Activated CD4-positive, alpha-beta memory T cell treated with anti-CD3 and anti-CD28 coated beads for 36 hours (primary cell): ENCODE results near the gene BET1L. TPM values are rescaled to one million over a fixed set of nuclear protein-coding genes. Genes with fewer than 3 reads are reported as not detected.
"Not testable (repeated sequence)": the region's sequence is repeated elsewhere in the genome, so short reads cannot be mapped to it uniquely, and the experiment has no call there.

ENCODE experiments used
- CTCF ChIA-PET: fragments of 350-600 bp; sonication (Branson Sonifier 250); formaldehyde crosslinking; loops from one replicate; lab custom pipeline; 2021; ENCODE audit warnings: antibody characterized with exemption, inconsistent platforms; lab: Charles Lee
- POLR2A ChIA-PET: fragments of 350-600 bp; sonication (Branson Sonifier 250); formaldehyde crosslinking; loops from one replicate; lab custom pipeline; 2021; ENCODE audit warnings: antibody characterized with exemption; lab: Charles Lee
- DNase-seq: peaks from one replicate; pipeline ENCODE4 v3.0.0-alpha.2; 2020
- H3K27ac Mint-ChIP-seq: one replicate; pipeline ENCODE4 v1.8.0; 2021; ENCODE audit warnings: mixed read lengths
- H3K27me3 Mint-ChIP-seq: one replicate; pipeline ENCODE4 v1.8.0; 2021; ENCODE audit warnings: mixed read lengths
- H3K36me3 Mint-ChIP-seq: one replicate; pipeline ENCODE4 v1.8.0; 2021; ENCODE audit warnings: mixed read lengths
- H3K4me1 Mint-ChIP-seq: one replicate; pipeline ENCODE4 v1.8.0; 2021; ENCODE audit warnings: low read depth, mixed read lengths
- H3K4me3 Mint-ChIP-seq: one replicate; pipeline ENCODE4 v1.8.0; 2021; ENCODE audit warnings: mild to moderate bottlenecking, mixed read lengths
- H3K9me3 Mint-ChIP-seq: one replicate; pipeline ENCODE4 v1.8.0; 2021; ENCODE audit warnings: mixed read lengths
- intact Hi-C: fragments of 100-400 bp; cut with micrococcal nuclease; formaldehyde crosslinking; loops from one replicate; pipeline ENCODE4 v1.15.1; 2023
- total RNA-seq, 2 experiments: library from RNA; stranded (reverse); gene quantifications; one replicate each; pipeline ENCODE4 v1.2.3, GENCODE V29; 2021

The BET1L gene
- total RNA-seq, 2 experiments from 2014 or later, result 51.0 to 53.2 TPM

- no peaks in the 10 kb centered on the region for H3K9me3 Mint-ChIP-seq
- CTCF ChIA-PET, result interaction anchor here (0.6 to 3.5 kb wide), 2 partner anchors 9 to 64 kb away, joined by 3 to 23 read pairs; no protein-coding TSS in a partner anchor
- peaks cover 59% of the 10 kb centered on the region for H3K36me3 Mint-ChIP-seq
Measured at GRCh38 chr11:241634-242033, 34.4 kb upstream of the BET1L start.

GRCh38 chr11:240315-240714 is 33.1 kb upstream of the BET1L start:
- H3K4me1 Mint-ChIP-seq, result peaks cover 59% of the 10 kb centered on the region
- ChIA-PET POLR2A (interaction anchor here (1.2 kb wide), 1 partner anchor 12 kb away, joined by 4 read pairs; no protein-coding TSS in a partner anchor), CTCF (interaction anchor here (1.2 to 3.5 kb wide), 3 partner anchors 10 to 66 kb away, joined by 4 to 23 read pairs (median 9); partner anchors contain the start of gene IFITM2)
- no peak overlapping the region for H3K4me3 Mint-ChIP-seq
- H3K27ac Mint-ChIP-seq, result peak overlapping the region; percentile 64
- H3K27me3 Mint-ChIP-seq, result no peaks in the 10 kb centered on the region
- no peaks in the 10 kb centered on the region for H3K9me3 Mint-ChIP-seq
- intact Hi-C loops, result no loop called here
- H3K36me3 Mint-ChIP-seq, result peaks cover 49% of the 10 kb centered on the region
- DNase-seq, result peak; percentile 8

More at GRCh38 chr11:241634-242033, 34.4 kb upstream of the BET1L start:
- H3K27ac Mint-ChIP-seq, result peak overlapping the region; percentile 47
- H3K27me3 Mint-ChIP-seq, result no peaks in the 10 kb centered on the region
- intact Hi-C loops, result no loop called here
- no peak for DNase-seq
- POLR2A ChIA-PET, result no interaction called here
- no peak overlapping the region for H3K4me3 Mint-ChIP-seq
- peaks cover 54% of the 10 kb centered on the region for H3K4me1 Mint-ChIP-seq

GRCh38 chr11:238346-238745 is 31.1 kb upstream of the BET1L start:
- POLR2A ChIA-PET, result interaction anchor here (3.0 kb wide), 1 partner anchor 31 kb away, joined by 32 read pairs; the partner anchor contains the start of genes BET1L and RIC8A
- peak overlapping the region; percentile 97 for H3K4me3 Mint-ChIP-seq
- peak overlapping the region; percentile 55 for H3K27ac Mint-ChIP-seq
- H3K27me3 Mint-ChIP-seq, H3K9me3 Mint-ChIP-seq: not testable (repeated sequence)
- peak; percentile 5 for DNase-seq
- intact Hi-C loops, result loop anchor here (5.0 kb wide), 1 partner anchor 49 kb away; the partner anchor contains the start of gene PGGHG
- CTCF ChIA-PET, result interaction anchor here (0.6 to 4.1 kb wide), 7 partner anchors 12 to 91 kb away, joined by 3 to 30 read pairs (median 7); partner anchors contain the start of gene IFITM2
- H3K4me1 Mint-ChIP-seq, result peaks cover 57% of the 10 kb centered on the region
- H3K36me3 Mint-ChIP-seq, result peaks cover 37% of the 10 kb centered on the region

- peaks cover 49% of the 10 kb centered on the region for H3K4me1 Mint-ChIP-seq
- peak; percentile 93 for DNase-seq
- intact Hi-C loops, result loop anchor here (1.0 to 5.0 kb wide), 6 partner anchors 30 to 170 kb away; partner anchors contain the start of genes BET1L, IFITM1, PGGHG and RIC8A
- peak within 1 kb of the TSS; percentile 97 for H3K4me3 Mint-ChIP-seq
- ChIA-PET POLR2A (interaction anchor here (0.6 to 3.0 kb wide), 11 partner anchors 25 to 299 kb away, joined by 3 to 32 read pairs (median 4); partner anchors contain the start of genes ANO9, BET1L and RIC8A), CTCF (interaction anchor here (0.6 to 4.1 kb wide), 12 partner anchors 13 to 119 kb away, joined by 3 to 30 read pairs (median 3); partner anchors contain the start of genes BET1L and RIC8A)
- no peaks in the 10 kb centered on the region for H3K27me3 Mint-ChIP-seq
- peak within 1 kb of the TSS; percentile 94 for H3K27ac Mint-ChIP-seq
- peaks cover 27% of the 10 kb centered on the region for H3K36me3 Mint-ChIP-seq
- H3K9me3 Mint-ChIP-seq, result no peaks in the 10 kb centered on the region
Measured at GRCh38 chr11:236774-237767, 29.9 kb upstream of the BET1L start, which contains the start of gene PSMD13. Gene PSMD13, plus strand, starts transcription at chr11:236976. Its CDS starts 74 bp downstream, at chr11:237050.

GRCh38 chr11:235997-236773 is 29.0 kb upstream of the BET1L start, which contains the start of gene SIRT3:
Gene SIRT3, minus strand, starts transcription at chr11:236342. Its CDS starts 14 bp downstream, at chr11:236328.
- CTCF ChIA-PET, result interaction anchor here (0.6 to 4.1 kb wide), 7 partner anchors 14 to 119 kb away, joined by 3 to 30 read pairs (median 3); no protein-coding TSS in a partner anchor
- H3K4me1 Mint-ChIP-seq, result peaks cover 40% of the 10 kb centered on the region
- H3K4me3 Mint-ChIP-seq, result peak within 1 kb of the TSS; percentile 97

GRCh38 chr11:235609-235996 is 28.4 kb upstream of the BET1L start:
- CTCF ChIA-PET, result interaction anchor here (4.1 kb wide), 1 partner anchor 15 kb away, joined by 30 read pairs; no protein-coding TSS in a partner anchor
- H3K9me3 Mint-ChIP-seq, result no peaks in the 10 kb centered on the region
- peak overlapping the region; percentile 92 for H3K27ac Mint-ChIP-seq
- peaks cover 16% of the 10 kb centered on the region for H3K36me3 Mint-ChIP-seq
- peaks cover 38% of the 10 kb centered on the region for H3K4me1 Mint-ChIP-seq
- H3K4me3 Mint-ChIP-seq, result peak overlapping the region; percentile 84
- peak; percentile 84 for DNase-seq
- POLR2A ChIA-PET, result no interaction called here
- H3K27me3 Mint-ChIP-seq, result no peaks in the 10 kb centered on the region
- intact Hi-C loops, result loop anchor here (5.0 kb wide), 1 partner anchor 52 kb away; the partner anchor contains the start of gene PGGHG

More at GRCh38 chr11:235997-236773, 29.0 kb upstream of the BET1L start, which contains the start of gene SIRT3:
- peak; percentile 88 for DNase-seq
- Mint-ChIP-seq H3K36me3 (peaks cover 18% of the 10 kb centered on the region), H3K9me3 (no peaks in the 10 kb centered on the region), H3K27me3 (no peaks in the 10 kb centered on the region), H3K27ac (peak within 1 kb of the TSS; percentile 94)
- POLR2A ChIA-PET, result interaction anchor here (0.6 to 3.0 kb wide), 6 partner anchors 24 to 300 kb away, joined by 3 to 32 read pairs (median 4); partner anchors contain the start of genes ANO9, BET1L and RIC8A
- intact Hi-C loops, result loop anchor here (1.0 to 5.0 kb wide), 6 partner anchors 29 to 171 kb away; partner anchors contain the start of genes BET1L, IFITM1, PGGHG and RIC8A

- CTCF ChIA-PET, result interaction anchor here (0.8 to 4.1 kb wide), 2 partner anchors 15 to 32 kb away, joined by 3 to 30 read pairs; no protein-coding TSS in a partner anchor
- POLR2A ChIA-PET, result no interaction called here
- DNase-seq, result peak; percentile 8
- Mint-ChIP-seq H3K9me3 (no peaks in the 10 kb centered on the region), H3K4me3 (peak overlapping the region; percentile 84), H3K27me3 (no peaks in the 10 kb centered on the region), H3K4me1 (peaks cover 35% of the 10 kb centered on the region), H3K36me3 (peaks cover 14% of the 10 kb centered on the region), H3K27ac (peak overlapping the region; percentile 92)
- intact Hi-C loops, result loop anchor here (5.0 kb wide), 1 partner anchor 52 kb away; the partner anchor contains the start of gene PGGHG
Measured at GRCh38 chr11:235180-235579, 28.0 kb upstream of the BET1L start.

- Mint-ChIP-seq H3K27ac (no peak overlapping the region), H3K36me3 (peaks cover 5% of the 10 kb centered on the region), H3K4me1 (peaks cover 17% of the 10 kb centered on the region), H3K27me3 (no peaks in the 10 kb centered on the region), H3K9me3 (no peaks in the 10 kb centered on the region), H3K4me3 (no peak overlapping the region)
- POLR2A ChIA-PET, result no interaction called here
- intact Hi-C loops, result no loop called here
- peak; percentile 4 for DNase-seq
- CTCF ChIA-PET, result no interaction called here
Measured at GRCh38 chr11:232783-233565, 25.8 kb upstream of the BET1L start.

GRCh38 chr11:230431-230830 is 23.2 kb upstream of the BET1L start:
- intact Hi-C loops, result no loop called here
- no peak overlapping the region for H3K4me3 Mint-ChIP-seq
- ChIA-PET POLR2A (no interaction called here), CTCF (no interaction called here)
- H3K27ac Mint-ChIP-seq, result no peak overlapping the region
- H3K4me1 Mint-ChIP-seq, result peaks cover 16% of the 10 kb centered on the region
- DNase-seq, result peak; percentile 2
- H3K9me3 Mint-ChIP-seq, result no peaks in the 10 kb centered on the region
- H3K36me3 Mint-ChIP-seq, result peaks cover 3% of the 10 kb centered on the region
- no peaks in the 10 kb centered on the region for H3K27me3 Mint-ChIP-seq

- intact Hi-C loops, result no loop called here
- POLR2A ChIA-PET, result interaction anchor here (1.4 kb wide), 1 partner anchor 12 kb away, joined by 4 read pairs; no protein-coding TSS in a partner anchor
- H3K4me3 Mint-ChIP-seq, result no peak overlapping the region
- H3K4me1 Mint-ChIP-seq, result peaks cover 11% of the 10 kb centered on the region
- no peak for DNase-seq
- no peaks in the 10 kb centered on the region for H3K27me3 Mint-ChIP-seq
- H3K36me3 Mint-ChIP-seq, result peaks cover 3% of the 10 kb centered on the region
- H3K9me3 Mint-ChIP-seq, result no peaks in the 10 kb centered on the region
- CTCF ChIA-PET, result no interaction called here
- no peak overlapping the region for H3K27ac Mint-ChIP-seq
Measured at GRCh38 chr11:227824-228379, 20.7 kb upstream of the BET1L start.
